Activated naive CD8-positive, alpha-beta T cell treated with anti-CD3 and anti-CD28 coated beads, Interleukin-2, amount 50 U/mL, for 16 hours (primary cell): Measurements from ENCODE around the gene SDHD.

Experiments used
- DNase-seq: peaks from one replicate; pipeline ENCODE4 v3.0.0-alpha.2; 2020; ENCODE audit warnings: low read depth, low spot score

SDHD gene

GRCh38 chr11:112100462-112100861 is 13.8 kb downstream of the SDHD start:
- no peak for DNase-seq

GRCh38 chr11:112103446-112103845 is 16.8 kb downstream of the SDHD start:
- no peak for DNase-seq

- DNase-seq = no peak
Observed at GRCh38 chr11:112106070-112106469, 19.4 kb downstream of the SDHD start.

- DNase-seq = no peak
Observed at GRCh38 chr11:112113539-112114457, 27.1 kb downstream of the SDHD start.

GRCh38 chr11:112114460-112114859 is 27.8 kb downstream of the SDHD start:
- no peak for DNase-seq

GRCh38 chr11:112115386-112115785 is 28.7 kb downstream of the SDHD start:
- no peak for DNase-seq

GRCh38 chr11:112118176-112118575 is 31.5 kb downstream of the SDHD start:
- no peak for DNase-seq

GRCh38 chr11:112121981-112122615 is 35.4 kb downstream of the SDHD start:
- DNase-seq = no peak

GRCh38 chr11:112123129-112123528 is 36.5 kb downstream of the SDHD start:
- DNase-seq = no peak

- no peak for DNase-seq
Observed at GRCh38 chr11:112127056-112127455, 40.4 kb downstream of the SDHD start.

- DNase-seq = no peak
Observed at GRCh38 chr11:112128483-112129121, 41.9 kb downstream of the SDHD start.

- DNase-seq = no peak
Observed at GRCh38 chr11:112129656-112130055, 43.0 kb downstream of the SDHD start.

GRCh38 chr11:112132737-112133136 is 46.1 kb downstream of the SDHD start:
- no peak for DNase-seq

GRCh38 chr11:112134473-112134872 is 47.8 kb downstream of the SDHD start:
- no peak for DNase-seq

- no peak for DNase-seq
Observed at GRCh38 chr11:112143597-112143996, 56.9 kb downstream of the SDHD start.
